HepG2 (cell line): ENCODE data around the gene CTNNBIP1.

Experiments used
- CTCF ChIP-seq: sonication (generic); formaldehyde crosslinking; IDR thresholded peaks from 2 replicates; pipeline ENCODE4 v1.5.0; 2020; ENCODE audit warnings: mild to moderate bottlenecking, missing genetic modification reagents, moderate library complexity
- FOXM1 ChIP-seq: sonication (generic); formaldehyde crosslinking; IDR thresholded peaks from 2 replicates; pipeline ENCODE4 v1.5.0; 2020; ENCODE audit warnings: missing genetic modification reagents
- HOXA7 ChIP-seq: sonication (generic); formaldehyde crosslinking; IDR thresholded peaks from 2 replicates; pipeline ENCODE4 v1.8.1; 2022; ENCODE audit warnings: mild to moderate bottlenecking, missing genetic modification reagents, moderate library complexity
- JUN ChIP-seq: sonication (generic); formaldehyde crosslinking; IDR thresholded peaks from 2 replicates; pipeline ENCODE4 v1.4.0; 2020; ENCODE audit warnings: mild to moderate bottlenecking, missing genetic modification reagents
- POLR2AphosphoS5 ChIP-seq: IDR thresholded peaks from 2 replicates; pipeline ENCODE4 v1.6.1; 2012; ENCODE audit warnings: low read depth, low read length
- TBL1XR1 ChIP-seq: fragments of 150-350 bp; IDR thresholded peaks from 2 replicates; pipeline ENCODE4 v1.6.1; 2014; ENCODE audit warnings: borderline replicate concordance, low read length; ENCODE audit not compliant: partially characterized antibody
- ZNF451 ChIP-seq: sonication (generic); formaldehyde crosslinking; IDR thresholded peaks from 2 replicates; pipeline ENCODE4 v1.5.0; 2020; ENCODE audit warnings: mild to moderate bottlenecking, missing genetic modification reagents
- ZNF777 ChIP-seq: sonication (generic); formaldehyde crosslinking; IDR thresholded peaks from 2 replicates; pipeline ENCODE4 v1.4.0; 2020; ENCODE audit warnings: missing genetic modification reagents

GRCh38 chr1:9835758-9836631 lies 74.1 kb downstream of the CTNNBIP1 start:
- TF ChIP-seq FOXM1 (no peak), POLR2AphosphoS5 (no peak), ZNF451 (CRISPR knock-in tag) (0 out of 2 replicates have a peak, but pooled peaks have one; percentile 46), TBL1XR1 (no peak), JUN (no peak), HOXA7 (CRISPR knock-in tag) (no peak), ZNF777 (no peak), CTCF (CRISPR knock-in tag) (peak; percentile 48)
